HepG2 (cell line): Measurements from ENCODE around the gene CYP4F12. TPM values are rescaled to one million over a fixed set of nuclear protein-coding genes. Genes with fewer than 3 reads are reported as not detected.

Source experiments
- CREB1 ChIP-seq, 2 experiments: fragments of 450-650 bp in 1 of 2; IDR thresholded peaks; 2 replicates each; pipeline ENCODE4 v1.6.1; 2016 to 2017; ENCODE audit warnings: control low read depth in 1 of 2, mild to moderate bottlenecking in 1 of 2, missing compliant biosample characterization in 1 of 2, missing genetic modification characterization in 1 of 2
- DNMT1 ChIP-seq: sonication (generic); formaldehyde crosslinking; IDR thresholded peaks from 2 replicates; pipeline ENCODE4 v1.5.1; 2020; ENCODE audit warnings: mild to moderate bottlenecking, missing genetic modification reagents
- EHMT2 ChIP-seq: fragments of 200-600 bp; sonication (generic); IDR thresholded peaks from 2 replicates; pipeline ENCODE4 v1.7.0; 2017; ENCODE audit warnings: antibody characterized with exemption, low read depth, low read length, borderline replicate concordance
- NCOA5 ChIP-seq: sonication (generic); formaldehyde crosslinking; IDR thresholded peaks from 2 replicates; pipeline ENCODE4 v1.4.0; 2020; ENCODE audit warnings: missing genetic modification reagents
- PAX8 ChIP-seq: sonication (generic); formaldehyde crosslinking; IDR thresholded peaks from 2 replicates; pipeline ENCODE4 v1.8.0; 2022; ENCODE audit warnings: mild to moderate bottlenecking, missing genetic modification reagents, borderline replicate concordance
- RAD51 ChIP-seq: fragments of 450-650 bp; IDR thresholded peaks from 2 replicates; pipeline ENCODE4 v1.6.1; 2016; ENCODE audit warnings: borderline replicate concordance
- TFDP2 ChIP-seq: sonication (generic); formaldehyde crosslinking; IDR thresholded peaks from 2 replicates; pipeline ENCODE4 v1.4.0; 2020; ENCODE audit warnings: missing genetic modification reagents
- ZNF207 ChIP-seq: fragments of 450-650 bp; IDR thresholded peaks from 2 replicates; pipeline ENCODE4 v1.6.1; 2016; ENCODE audit warnings: antibody characterized with exemption, borderline replicate concordance
- ZNF230 ChIP-seq: sonication (generic); formaldehyde crosslinking; IDR thresholded peaks from 2 replicates; pipeline ENCODE4 v1.4.0; 2020; ENCODE audit warnings: mild to moderate bottlenecking, missing genetic modification reagents
- ZNF44 ChIP-seq: sonication (generic); formaldehyde crosslinking; IDR thresholded peaks from 2 replicates; pipeline ENCODE4 v1.5.1; 2020; ENCODE audit warnings: mild to moderate bottlenecking, missing genetic modification reagents
- ZNF484 ChIP-seq: sonication (generic); formaldehyde crosslinking; IDR thresholded peaks from 2 replicates; pipeline ENCODE4 v1.5.1; 2020; ENCODE audit warnings: mild to moderate bottlenecking, low read depth, missing genetic modification reagents, borderline replicate concordance
- ZNF879 ChIP-seq: sonication (generic); formaldehyde crosslinking; IDR thresholded peaks from 2 replicates; pipeline ENCODE4 v1.8.1; 2023; ENCODE audit warnings: missing genetic modification reagents
- polyA plus RNA-seq, 8 experiments: library from polyadenylated mRNA; depleted of rRNA in 3 of 8; stranded (reverse) in 7 of 8; unstranded in 1 of 8; fragments of >200 nt; fragmentation: Illumina TruSeq in 4 of 8; extraction: Trizol in 4 of 8; gene quantifications; 2 replicates each; pipeline versions ENCODE4 v1.2.1 to v1.2.3, GENCODE V29; 2011 to 2016; ENCODE audit warnings: low read depth in 4 of 8, missing spikeins in 1 of 8, mixed read lengths in 1 of 8; ENCODE audit not compliant: insufficient read depth in 1 of 8
- total RNA-seq, 5 experiments: library from RNA; depleted of rRNA; stranded (reverse); fragments of >200 nt; fragmentation: Illumina TruSeq; extraction: Trizol; gene quantifications; 2 replicates each; pipeline ENCODE4 v1.2.3, GENCODE V29; 2016; ENCODE audit warnings: low read depth in 1 of 5
- TF ChIP-seq, protein P1 (sequence below): sonication (generic); formaldehyde crosslinking; IDR thresholded peaks from 2 replicates; pipeline ENCODE4 v1.4.0; 2020; ENCODE audit warnings: missing genetic modification reagents
- TF ChIP-seq, protein P2 (sequence below): sonication (generic); formaldehyde crosslinking; IDR thresholded peaks from 2 replicates; pipeline ENCODE4 v1.4.0; 2020; ENCODE audit warnings: missing genetic modification reagents, mild to moderate bottlenecking, borderline replicate concordance
- TF ChIP-seq, protein P3 (sequence below): sonication (generic); formaldehyde crosslinking; IDR thresholded peaks from 2 replicates; pipeline ENCODE4 v1.5.0; 2020; ENCODE audit warnings: mild to moderate bottlenecking, missing genetic modification reagents
- TF ChIP-seq, protein P4 (sequence below), 2 experiments: sonication (generic) in 1 of 2; formaldehyde crosslinking in 1 of 2; IDR thresholded peaks; 2 replicates each; pipeline versions ENCODE4 v1.4.0 to v1.6.1; 2016 to 2020; ENCODE audit warnings: borderline replicate concordance in 1 of 2, low read depth in 1 of 2, mild to moderate bottlenecking in 1 of 2, missing genetic modification reagents in 1 of 2

CYP4F12 gene
- total and polyA plus RNA-seq, 2 of the 13 experiments (the other 11 are each of a cell fraction or from before 2014, with no cell fraction given): 29.9 to 30.8 TPM

- TF ChIP-seq ZNF44 (CRISPR knock-in tag) (no peak), ZNF484 (CRISPR knock-in tag) (no peak), EHMT2 (peak; percentile 32; the same call in 1 of the 2 replicates), DNMT1 (CRISPR knock-in tag) (no peak), TFDP2 (no peak), ZNF207 (no peak), NCOA5 (CRISPR knock-in tag) (no peak), RAD51 (no peak), ZNF879 (no peak), CREB1 (IDR thresholded peaks at IDR 0.05) (no peak), CREB1 (CRISPR knock-in tag; IDR thresholded peaks at IDR 0.05) (no peak), ZNF230 (CRISPR knock-in tag) (no peak), PAX8 (CRISPR knock-in tag) (no peak)
- TF ChIP-seq, protein P1, sequence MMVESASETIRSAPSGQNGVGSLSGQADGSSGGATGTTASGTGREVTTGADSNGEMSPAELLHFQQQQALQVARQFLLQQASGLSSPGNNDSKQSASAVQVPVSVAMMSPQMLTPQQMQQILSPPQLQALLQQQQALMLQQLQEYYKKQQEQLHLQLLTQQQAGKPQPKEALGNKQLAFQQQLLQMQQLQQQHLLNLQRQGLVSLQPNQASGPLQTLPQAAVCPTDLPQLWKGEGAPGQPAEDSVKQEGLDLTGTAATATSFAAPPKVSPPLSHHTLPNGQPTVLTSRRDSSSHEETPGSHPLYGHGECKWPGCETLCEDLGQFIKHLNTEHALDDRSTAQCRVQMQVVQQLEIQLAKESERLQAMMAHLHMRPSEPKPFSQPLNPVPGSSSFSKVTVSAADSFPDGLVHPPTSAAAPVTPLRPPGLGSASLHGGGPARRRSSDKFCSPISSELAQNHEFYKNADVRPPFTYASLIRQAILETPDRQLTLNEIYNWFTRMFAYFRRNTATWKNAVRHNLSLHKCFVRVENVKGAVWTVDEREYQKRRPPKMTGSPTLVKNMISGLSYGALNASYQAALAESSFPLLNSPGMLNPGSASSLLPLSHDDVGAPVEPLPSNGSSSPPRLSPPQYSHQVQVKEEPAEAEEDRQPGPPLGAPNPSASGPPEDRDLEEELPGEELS (CRISPR knock-in tag): 0 out of 2 replicates have a peak, but pooled peaks have one; percentile 27
- TF ChIP-seq, protein P2, sequence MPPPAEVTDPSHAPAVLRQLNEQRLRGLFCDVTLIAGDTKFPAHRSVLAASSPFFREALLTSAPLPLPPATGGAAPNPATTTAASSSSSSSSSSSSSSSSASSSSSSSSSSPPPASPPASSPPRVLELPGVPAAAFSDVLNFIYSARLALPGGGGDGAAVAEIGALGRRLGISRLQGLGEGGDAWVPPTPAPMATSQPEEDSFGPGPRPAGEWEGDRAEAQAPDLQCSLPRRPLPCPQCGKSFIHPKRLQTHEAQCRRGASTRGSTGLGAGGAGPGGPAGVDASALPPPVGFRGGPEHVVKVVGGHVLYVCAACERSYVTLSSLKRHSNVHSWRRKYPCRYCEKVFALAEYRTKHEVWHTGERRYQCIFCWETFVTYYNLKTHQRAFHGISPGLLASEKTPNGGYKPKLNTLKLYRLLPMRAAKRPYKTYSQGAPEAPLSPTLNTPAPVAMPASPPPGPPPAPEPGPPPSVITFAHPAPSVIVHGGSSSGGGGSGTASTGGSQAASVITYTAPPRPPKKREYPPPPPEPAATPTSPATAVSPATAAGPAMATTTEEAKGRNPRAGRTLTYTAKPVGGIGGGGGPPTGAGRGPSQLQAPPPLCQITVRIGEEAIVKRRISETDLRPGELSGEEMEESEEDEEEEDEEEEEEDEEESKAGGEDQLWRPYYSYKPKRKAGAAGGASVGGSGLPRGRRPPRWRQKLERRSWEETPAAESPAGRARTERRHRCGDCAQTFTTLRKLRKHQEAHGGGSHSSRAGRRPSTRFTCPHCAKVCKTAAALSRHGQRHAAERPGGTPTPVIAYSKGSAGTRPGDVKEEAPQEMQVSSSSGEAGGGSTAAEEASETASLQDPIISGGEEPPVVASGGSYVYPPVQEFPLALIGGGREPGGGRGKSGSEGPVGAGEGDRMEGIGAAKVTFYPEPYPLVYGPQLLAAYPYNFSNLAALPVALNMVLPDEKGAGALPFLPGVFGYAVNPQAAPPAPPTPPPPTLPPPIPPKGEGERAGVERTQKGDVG (CRISPR knock-in tag): no peak
- TF ChIP-seq, protein P3, sequence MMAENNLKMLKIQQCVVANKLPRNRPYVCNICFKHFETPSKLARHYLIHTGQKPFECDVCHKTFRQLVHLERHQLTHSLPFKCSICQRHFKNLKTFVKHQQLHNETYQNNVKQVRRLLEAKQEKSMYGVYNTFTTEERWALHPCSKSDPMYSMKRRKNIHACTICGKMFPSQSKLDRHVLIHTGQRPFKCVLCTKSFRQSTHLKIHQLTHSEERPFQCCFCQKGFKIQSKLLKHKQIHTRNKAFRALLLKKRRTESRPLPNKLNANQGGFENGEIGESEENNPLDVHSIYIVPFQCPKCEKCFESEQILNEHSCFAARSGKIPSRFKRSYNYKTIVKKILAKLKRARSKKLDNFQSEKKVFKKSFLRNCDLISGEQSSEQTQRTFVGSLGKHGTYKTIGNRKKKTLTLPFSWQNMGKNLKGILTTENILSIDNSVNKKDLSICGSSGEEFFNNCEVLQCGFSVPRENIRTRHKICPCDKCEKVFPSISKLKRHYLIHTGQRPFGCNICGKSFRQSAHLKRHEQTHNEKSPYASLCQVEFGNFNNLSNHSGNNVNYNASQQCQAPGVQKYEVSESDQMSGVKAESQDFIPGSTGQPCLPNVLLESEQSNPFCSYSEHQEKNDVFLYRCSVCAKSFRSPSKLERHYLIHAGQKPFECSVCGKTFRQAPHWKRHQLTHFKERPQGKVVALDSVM (CRISPR knock-in tag): no peak
- TF ChIP-seq, protein P4, sequence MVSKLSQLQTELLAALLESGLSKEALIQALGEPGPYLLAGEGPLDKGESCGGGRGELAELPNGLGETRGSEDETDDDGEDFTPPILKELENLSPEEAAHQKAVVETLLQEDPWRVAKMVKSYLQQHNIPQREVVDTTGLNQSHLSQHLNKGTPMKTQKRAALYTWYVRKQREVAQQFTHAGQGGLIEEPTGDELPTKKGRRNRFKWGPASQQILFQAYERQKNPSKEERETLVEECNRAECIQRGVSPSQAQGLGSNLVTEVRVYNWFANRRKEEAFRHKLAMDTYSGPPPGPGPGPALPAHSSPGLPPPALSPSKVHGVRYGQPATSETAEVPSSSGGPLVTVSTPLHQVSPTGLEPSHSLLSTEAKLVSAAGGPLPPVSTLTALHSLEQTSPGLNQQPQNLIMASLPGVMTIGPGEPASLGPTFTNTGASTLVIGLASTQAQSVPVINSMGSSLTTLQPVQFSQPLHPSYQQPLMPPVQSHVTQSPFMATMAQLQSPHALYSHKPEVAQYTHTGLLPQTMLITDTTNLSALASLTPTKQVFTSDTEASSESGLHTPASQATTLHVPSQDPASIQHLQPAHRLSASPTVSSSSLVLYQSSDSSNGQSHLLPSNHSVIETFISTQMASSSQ (IDR thresholded peaks at IDR 0.05; ENCODE audit: low read depth): no peak
- TF ChIP-seq, protein P4 (CRISPR knock-in tag; IDR thresholded peaks at IDR 0.05; ENCODE audit: borderline replicate concordance): no peak
Observed at GRCh38 chr19:15631817-15632216, 41.1 kb upstream of the CYP4F12 start (continued).
